HepG2 (cell line): ENCODE results near the gene PNPLA2. TPM values are rescaled to one million over a fixed set of nuclear protein-coding genes. Genes with fewer than 3 reads are reported as not detected.

ENCODE experiments used
- E2F2 ChIP-seq: sonication (generic); formaldehyde crosslinking; IDR thresholded peaks from 2 replicates; pipeline ENCODE4 v1.4.0; 2020; ENCODE audit warnings: missing genetic modification reagents, borderline replicate concordance
- KLF12 ChIP-seq: sonication (generic); formaldehyde crosslinking; IDR thresholded peaks from 2 replicates; pipeline ENCODE4 v1.4.0; 2020; ENCODE audit warnings: missing genetic modification reagents, borderline replicate concordance
- NAIF1 ChIP-seq: sonication (generic); formaldehyde crosslinking; IDR thresholded peaks from 2 replicates; pipeline ENCODE4 v1.5.0; 2020; ENCODE audit warnings: mild to moderate bottlenecking, missing genetic modification reagents, borderline replicate concordance
- SALL2 ChIP-seq: sonication (generic); formaldehyde crosslinking; IDR thresholded peaks from 2 replicates; pipeline ENCODE4 v1.8.1; 2023; ENCODE audit warnings: mild to moderate bottlenecking, missing genetic modification reagents, inconsistent platforms
- TARDBP ChIP-seq: sonication (generic); formaldehyde crosslinking; IDR thresholded peaks from 2 replicates; pipeline ENCODE4 v1.8.0; 2022; ENCODE audit warnings: mild to moderate bottlenecking, missing genetic modification reagents
- TCF12 ChIP-seq, 2 experiments: fragments of 450-650 bp in 1 of 2; sonication (generic) in 1 of 2; formaldehyde crosslinking in 1 of 2; IDR thresholded peaks; 2 replicates each; pipeline versions ENCODE4 v1.6.1 to v1.8.0; 2017 to 2022; ENCODE audit warnings: antibody characterized with exemption in 1 of 2, mild to moderate bottlenecking in 1 of 2, missing genetic modification reagents in 1 of 2, moderate library complexity in 1 of 2
- TOPORS ChIP-seq: sonication (generic); formaldehyde crosslinking; IDR thresholded peaks from 2 replicates; pipeline ENCODE4 v1.8.0; 2023; ENCODE audit warnings: mild to moderate bottlenecking, missing genetic modification reagents
- ZBTB10 ChIP-seq: sonication (generic); formaldehyde crosslinking; IDR thresholded peaks from 2 replicates; pipeline ENCODE4 v1.4.0; 2020; ENCODE audit warnings: missing genetic modification reagents, borderline replicate concordance
- ZBTB3 ChIP-seq: sonication (generic); formaldehyde crosslinking; IDR thresholded peaks from 2 replicates; pipeline ENCODE4 v1.4.0; 2020; ENCODE audit warnings: low read depth, mild to moderate bottlenecking, moderate library complexity, missing genetic modification reagents, borderline replicate concordance
- ZBTB42 ChIP-seq: sonication (generic); formaldehyde crosslinking; IDR thresholded peaks from 2 replicates; pipeline ENCODE4 v1.5.0; 2020; ENCODE audit warnings: mild to moderate bottlenecking, missing genetic modification reagents
- ZNF468 ChIP-seq: sonication (generic); formaldehyde crosslinking; IDR thresholded peaks from 2 replicates; pipeline ENCODE4 v1.8.0; 2022; ENCODE audit warnings: mild to moderate bottlenecking, moderate library complexity, missing genetic modification reagents
- polyA plus RNA-seq, 8 experiments: library from polyadenylated mRNA; depleted of rRNA in 3 of 8; stranded (reverse) in 7 of 8; unstranded in 1 of 8; fragments of >200 nt; fragmentation: Illumina TruSeq in 4 of 8; extraction: Trizol in 4 of 8; gene quantifications; 2 replicates each; pipeline versions ENCODE4 v1.2.1 to v1.2.3, GENCODE V29; 2011 to 2016; ENCODE audit warnings: low read depth in 4 of 8, missing spikeins in 1 of 8, mixed read lengths in 1 of 8; ENCODE audit not compliant: insufficient read depth in 1 of 8
- total RNA-seq, 5 experiments: library from RNA; depleted of rRNA; stranded (reverse); fragments of >200 nt; fragmentation: Illumina TruSeq; extraction: Trizol; gene quantifications; 2 replicates each; pipeline ENCODE4 v1.2.3, GENCODE V29; 2016; ENCODE audit warnings: low read depth in 1 of 5
- TF ChIP-seq, protein P1 (sequence below): sonication (generic); formaldehyde crosslinking; IDR thresholded peaks from 2 replicates; pipeline ENCODE4 v1.8.0; 2023; ENCODE audit warnings: mild to moderate bottlenecking, missing genetic modification reagents
- TF ChIP-seq, protein P2 (sequence below): sonication (generic); formaldehyde crosslinking; IDR thresholded peaks from 2 replicates; pipeline ENCODE4 v1.4.0; 2020; ENCODE audit warnings: missing genetic modification reagents
- TF ChIP-seq, protein P3 (sequence below): sonication (generic); formaldehyde crosslinking; IDR thresholded peaks from 2 replicates; pipeline ENCODE4 v1.4.0; 2020; ENCODE audit warnings: mild to moderate bottlenecking, low read depth, missing genetic modification reagents
- TF ChIP-seq, protein P4 (sequence below), 2 experiments: sonication (generic) in 1 of 2; formaldehyde crosslinking in 1 of 2; IDR thresholded peaks; 2 replicates each; pipeline versions ENCODE4 v1.5.1 to v1.6.1; 2011 to 2020; ENCODE audit warnings: borderline replicate concordance in 1 of 2, low read depth in 1 of 2, low read length in 1 of 2, mild to moderate bottlenecking in 1 of 2, missing genetic modification reagents in 1 of 2, moderate library complexity in 1 of 2

PNPLA2 gene
- total and polyA plus RNA-seq, 2 of the 13 experiments (the other 11 are each of a cell fraction or from before 2014, with no cell fraction given): 10.5 to 43.2 TPM

GRCh38 chr11:776561-777287 is 42.0 kb upstream of the PNPLA2 start (continued):
- TF ChIP-seq E2F2 (CRISPR knock-in tag): no peak
- no peak for TF ChIP-seq TARDBP (CRISPR knock-in tag)
- no peak for TF ChIP-seq TCF12 (IDR thresholded peaks at IDR 0.05)
- TF ChIP-seq TCF12 (CRISPR knock-in tag; IDR thresholded peaks at IDR 0.05): no peak
- TF ChIP-seq, protein P1, sequence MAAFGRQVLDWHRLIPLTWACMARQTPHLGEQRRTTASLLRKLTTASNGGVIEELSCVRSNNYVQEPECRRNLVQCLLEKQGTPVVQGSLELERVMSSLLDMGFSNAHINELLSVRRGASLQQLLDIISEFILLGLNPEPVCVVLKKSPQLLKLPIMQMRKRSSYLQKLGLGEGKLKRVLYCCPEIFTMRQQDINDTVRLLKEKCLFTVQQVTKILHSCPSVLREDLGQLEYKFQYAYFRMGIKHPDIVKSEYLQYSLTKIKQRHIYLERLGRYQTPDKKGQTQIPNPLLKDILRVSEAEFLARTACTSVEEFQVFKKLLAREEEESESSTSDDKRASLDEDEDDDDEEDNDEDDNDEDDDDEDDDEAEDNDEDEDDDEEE (CRISPR knock-in tag): no peak
- TF ChIP-seq ZBTB42 (CRISPR knock-in tag): no peak
- TF ChIP-seq NAIF1 (CRISPR knock-in tag): no peak
- no peak for TF ChIP-seq SALL2 (CRISPR knock-in tag)
- 0 out of 2 replicates have a peak, but pooled peaks have one; percentile 50 for TF ChIP-seq ZBTB10
- no peak for TF ChIP-seq TOPORS (CRISPR knock-in tag)
- no peak for TF ChIP-seq KLF12 (CRISPR knock-in tag)
- TF ChIP-seq, protein P2, sequence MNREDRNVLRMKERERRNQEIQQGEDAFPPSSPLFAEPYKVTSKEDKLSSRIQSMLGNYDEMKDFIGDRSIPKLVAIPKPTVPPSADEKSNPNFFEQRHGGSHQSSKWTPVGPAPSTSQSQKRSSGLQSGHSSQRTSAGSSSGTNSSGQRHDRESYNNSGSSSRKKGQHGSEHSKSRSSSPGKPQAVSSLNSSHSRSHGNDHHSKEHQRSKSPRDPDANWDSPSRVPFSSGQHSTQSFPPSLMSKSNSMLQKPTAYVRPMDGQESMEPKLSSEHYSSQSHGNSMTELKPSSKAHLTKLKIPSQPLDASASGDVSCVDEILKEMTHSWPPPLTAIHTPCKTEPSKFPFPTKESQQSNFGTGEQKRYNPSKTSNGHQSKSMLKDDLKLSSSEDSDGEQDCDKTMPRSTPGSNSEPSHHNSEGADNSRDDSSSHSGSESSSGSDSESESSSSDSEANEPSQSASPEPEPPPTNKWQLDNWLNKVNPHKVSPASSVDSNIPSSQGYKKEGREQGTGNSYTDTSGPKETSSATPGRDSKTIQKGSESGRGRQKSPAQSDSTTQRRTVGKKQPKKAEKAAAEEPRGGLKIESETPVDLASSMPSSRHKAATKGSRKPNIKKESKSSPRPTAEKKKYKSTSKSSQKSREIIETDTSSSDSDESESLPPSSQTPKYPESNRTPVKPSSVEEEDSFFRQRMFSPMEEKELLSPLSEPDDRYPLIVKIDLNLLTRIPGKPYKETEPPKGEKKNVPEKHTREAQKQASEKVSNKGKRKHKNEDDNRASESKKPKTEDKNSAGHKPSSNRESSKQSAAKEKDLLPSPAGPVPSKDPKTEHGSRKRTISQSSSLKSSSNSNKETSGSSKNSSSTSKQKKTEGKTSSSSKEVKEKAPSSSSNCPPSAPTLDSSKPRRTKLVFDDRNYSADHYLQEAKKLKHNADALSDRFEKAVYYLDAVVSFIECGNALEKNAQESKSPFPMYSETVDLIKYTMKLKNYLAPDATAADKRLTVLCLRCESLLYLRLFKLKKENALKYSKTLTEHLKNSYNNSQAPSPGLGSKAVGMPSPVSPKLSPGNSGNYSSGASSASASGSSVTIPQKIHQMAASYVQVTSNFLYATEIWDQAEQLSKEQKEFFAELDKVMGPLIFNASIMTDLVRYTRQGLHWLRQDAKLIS (CRISPR knock-in tag): no peak
- TF ChIP-seq ZNF468 (CRISPR knock-in tag): no peak
- TF ChIP-seq, protein P3, sequence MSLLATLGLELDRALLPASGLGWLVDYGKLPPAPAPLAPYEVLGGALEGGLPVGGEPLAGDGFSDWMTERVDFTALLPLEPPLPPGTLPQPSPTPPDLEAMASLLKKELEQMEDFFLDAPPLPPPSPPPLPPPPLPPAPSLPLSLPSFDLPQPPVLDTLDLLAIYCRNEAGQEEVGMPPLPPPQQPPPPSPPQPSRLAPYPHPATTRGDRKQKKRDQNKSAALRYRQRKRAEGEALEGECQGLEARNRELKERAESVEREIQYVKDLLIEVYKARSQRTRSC (CRISPR knock-in tag): 0 out of 2 replicates have a peak, but pooled peaks have one; percentile 42
- TF ChIP-seq ZBTB3 (CRISPR knock-in tag): no peak
- TF ChIP-seq, protein P4, sequence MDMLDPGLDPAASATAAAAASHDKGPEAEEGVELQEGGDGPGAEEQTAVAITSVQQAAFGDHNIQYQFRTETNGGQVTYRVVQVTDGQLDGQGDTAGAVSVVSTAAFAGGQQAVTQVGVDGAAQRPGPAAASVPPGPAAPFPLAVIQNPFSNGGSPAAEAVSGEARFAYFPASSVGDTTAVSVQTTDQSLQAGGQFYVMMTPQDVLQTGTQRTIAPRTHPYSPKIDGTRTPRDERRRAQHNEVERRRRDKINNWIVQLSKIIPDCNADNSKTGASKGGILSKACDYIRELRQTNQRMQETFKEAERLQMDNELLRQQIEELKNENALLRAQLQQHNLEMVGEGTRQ (IDR thresholded peaks at IDR 0.05; ENCODE audit: low read depth, low read length): no peak
- TF ChIP-seq, protein P4 (CRISPR knock-in tag; IDR thresholded peaks at IDR 0.05; ENCODE audit: borderline replicate concordance): no peak; the same call in 1 of the 2 replicates
